Cardiac fibroblast (primary cell): ENCODE results near the gene KPNA3.
A peak's percentile ranks its signal among the peaks of the same experiment; 100 is the strongest.
"Not testable (repeated sequence)": the region's sequence is repeated elsewhere in the genome, so short reads cannot be mapped to it uniquely, and the experiment has no call there.

Experiments
- DNase-seq, 2 donors: peaks; one replicate each; pipeline versions ENCODE4 v3.0.0 to v3.0.0-alpha.2; 2010; ENCODE audit warnings: low read depth in 2 of 2
- H3K4me3 ChIP-seq, 2 donors: replicated peaks in 1 of 2; 1 replicate in 1 of 2; 2 replicates in 1 of 2; pipeline ENCODE4 v1.5.1; 2011; ENCODE audit warnings: low read depth in 2 of 2, low read length in 2 of 2, mild to moderate bottlenecking in 2 of 2, moderate library complexity in 1 of 2
- CTCF ChIP-seq: IDR thresholded peaks from one replicate; pipeline ENCODE4 v1.5.1; 2011; ENCODE audit warnings: low read depth, mild to moderate bottlenecking, low read length, inconsistent platforms

KPNA3 gene

GRCh38 chr13:49733181-49733951, 59.1 kb downstream of the KPNA3 start:
- peak; percentile 3 to 17 for DNase-seq
- no peak overlapping the region for H3K4me3 ChIP-seq
- TF ChIP-seq CTCF = no peak

- no peak for TF ChIP-seq CTCF
- peak; percentile 67 to 77 for DNase-seq
Observed at GRCh38 chr13:49731766-49732165, 60.7 kb downstream of the KPNA3 start.

GRCh38 chr13:49716615-49717014, 75.9 kb downstream of the KPNA3 start:
- no peak for TF ChIP-seq CTCF
- no peak for DNase-seq
- no peak overlapping the region for H3K4me3 ChIP-seq

More at GRCh38 chr13:49731766-49732165, 60.7 kb downstream of the KPNA3 start:
- no peak overlapping the region for H3K4me3 ChIP-seq

- no peak overlapping the region for H3K4me3 ChIP-seq
- no peak for DNase-seq
- TF ChIP-seq CTCF = no peak
Observed at GRCh38 chr13:49714757-49715156, 77.7 kb downstream of the KPNA3 start.

- DNase-seq = peak; percentile 62 to 88
- TF ChIP-seq CTCF = no peak
- no peak overlapping the region for H3K4me3 ChIP-seq
Observed at GRCh38 chr13:49711218-49711863, 81.1 kb downstream of the KPNA3 start.

- not testable (repeated sequence) for DNase-seq, H3K4me3 ChIP-seq
Observed at GRCh38 chr13:49704264-49704663, 88.2 kb downstream of the KPNA3 start.

- H3K4me3 ChIP-seq = no peak overlapping the region
Observed at GRCh38 chr13:49701491-49701890, 91.0 kb downstream of the KPNA3 start.

More at GRCh38 chr13:49701491-49701890, 91.0 kb downstream of the KPNA3 start:
- no peak for DNase-seq
- TF ChIP-seq CTCF = no peak
